Lung (tissue), 12 donors: ENCODE measurements around the gene UBE2J1. TPM values are rescaled to one million over a fixed set of nuclear protein-coding genes. Genes with fewer than 3 reads are reported as not detected.
A peak's percentile ranks its signal among the peaks of the same experiment; 100 is the strongest.

ENCODE experiments used
- ATAC-seq: fragments of 200-7000 bp; cut with Tn5 transposase; one replicate; pipeline ENCODE4 v1.9.1; 2020; ENCODE audit warnings: moderate number of reproducible peaks; ENCODE audit not compliant: insufficient read depth, low FRiP score
- DNase-seq, 3 donors: peaks; one replicate each; pipeline ENCODE4 v3.0.0-alpha.2; 2013 to 2017
- H3K27ac ChIP-seq, 2 donors: one replicate each; pipeline ENCODE4 v1.5.1; 2013; ENCODE audit warnings: mild to moderate bottlenecking in 2 of 2, moderate library complexity in 2 of 2, control low read depth in 1 of 2, inconsistent platforms in 1 of 2, low read depth in 1 of 2, low read length in 1 of 2
- H3K27me3 ChIP-seq, 3 donors: one replicate each; pipeline ENCODE4 v1.5.1; 2013; ENCODE audit warnings: low read length in 2 of 3; ENCODE audit not compliant: control insufficient read depth in 3 of 3, insufficient read depth in 3 of 3
- H3K36me3 ChIP-seq, 4 donors: one replicate each; pipeline ENCODE4 v1.5.1; 2013; ENCODE audit warnings: low read length in 4 of 4, mild to moderate bottlenecking in 1 of 4, moderate library complexity in 1 of 4; ENCODE audit not compliant: control insufficient read depth in 4 of 4, insufficient read depth in 4 of 4
- H3K4me1 ChIP-seq, 5 donors: one replicate each; pipeline ENCODE4 v1.5.1; 2013; ENCODE audit warnings: low read length in 5 of 5, mild to moderate bottlenecking in 2 of 5, moderate library complexity in 1 of 5; ENCODE audit not compliant: control insufficient read depth in 5 of 5, insufficient read depth in 5 of 5
- H3K4me3 ChIP-seq: one replicate; pipeline ENCODE4 v1.5.1; 2013; ENCODE audit warnings: mild to moderate bottlenecking, control low read depth, moderate library complexity
- H3K9ac ChIP-seq, 2 donors: one replicate each; pipeline ENCODE4 v1.5.1; 2013; ENCODE audit warnings: low read length in 2 of 2, control low read depth in 1 of 2; ENCODE audit not compliant: insufficient read depth in 1 of 2
- H3K9me3 ChIP-seq, 4 donors: one replicate each; pipeline ENCODE4 v1.5.1; 2013; ENCODE audit warnings: low read length in 3 of 4, mild to moderate bottlenecking in 1 of 4, moderate library complexity in 1 of 4; ENCODE audit not compliant: control insufficient read depth in 4 of 4, insufficient read depth in 3 of 4
- CTCF ChIP-seq: IDR thresholded peaks from 2 replicates; pipeline ENCODE4 v1.5.1; 2012; ENCODE audit warnings: mild to moderate bottlenecking; ENCODE audit errors: control extremely low read depth, extremely low read depth
- WGBS, 2 donors: extraction: QIAGEN DNeasy Blood & Tissue Kit; methylation state at CpG; one replicate each; pipeline ENCODE4 v1.1.7; 2013; 5-methylcytosine and 5-hydroxymethylcytosine counted together
- polyA plus RNA-seq, 2 donors: library from polyadenylated mRNA; stranded (reverse); fragments of 200-250 nt; gene quantifications; one replicate each; pipeline ENCODE4 v1.2.1, GENCODE V29; 2013
- total RNA-seq, 2 donors: library from RNA; depleted of rRNA in 1 of 2; stranded (reverse); fragments of >200 nt in 1 of 2; gene quantifications; one replicate each; pipeline ENCODE4 v1.2.1, GENCODE V29; 2014 to 2021
- donor health status: control.
- donor health status: control.
- donor health status: Bipolar disorder and iron deficiency.
- donor health status: healthy.
- donor health status: DM: yes; HTN: yes; CAD: no.

UBE2J1 gene
- total and polyA plus RNA-seq, 4 donors: 24.3 to 51.0 (median 41.5) TPM

GRCh38 chr6:89315249-89315885 lies 37.2 kb downstream of the UBE2J1 start, which contains the start of gene GABRR2:
GABRR2 (minus strand) TSS chr6:89315299; CDS start chr6:89315165, 134 bp downstream.
- H3K9ac ChIP-seq: no peak within 1 kb of the TSS
- no peak for TF ChIP-seq CTCF
- peaks cover 3 to 18% (median 9%) of the 10 kb centered on the region in 5 donors for H3K4me1 ChIP-seq
- no peak within 1 kb of the TSS for H3K4me3 ChIP-seq
- peaks cover 0 to 5% (median 0%) of the 10 kb centered on the region in 4 donors for H3K36me3 ChIP-seq
- WGBS, 2 donors: 88 to 94% methylated on average over 6 of the region's 6 CpGs
- H3K9me3 ChIP-seq: no peaks in the 10 kb centered on the region
- no peaks in the 10 kb centered on the region for H3K27me3 ChIP-seq
- no peak within 1 kb of the TSS for H3K27ac ChIP-seq
- DNase-seq (no peak), ATAC-seq (no peak)

GRCh38 chr6:89314692-89315091 lies 37.8 kb downstream of the UBE2J1 start:
- no peak overlapping the region for H3K27ac ChIP-seq
- no peak overlapping the region for H3K4me3 ChIP-seq
- ATAC-seq: no peak
- H3K27me3 ChIP-seq: no peaks in the 10 kb centered on the region
- no peak overlapping the region for H3K9ac ChIP-seq
- peaks cover 0 to 5% (median 0%) of the 10 kb centered on the region in 4 donors for H3K36me3 ChIP-seq
- no peak for DNase-seq
- no peaks in the 10 kb centered on the region for H3K9me3 ChIP-seq
- no peak for TF ChIP-seq CTCF
- 91 to 97% methylated on average over 7 of the region's 7 CpGs for WGBS, 2 donors
- H3K4me1 ChIP-seq: peaks cover 3 to 18% (median 9%) of the 10 kb centered on the region in 5 donors

GRCh38 chr6:89313006-89313405 lies 39.5 kb downstream of the UBE2J1 start:
- H3K4me3 ChIP-seq: no peak overlapping the region
- H3K27ac ChIP-seq: peak overlapping the region; percentile 14 to 42
- no peak for ATAC-seq
- peak; percentile 32 to 91 (median 86) for DNase-seq
- WGBS, 2 donors: 53 to 61% methylated on average over 1 of the region's 1 CpG
- H3K9ac ChIP-seq: no peak overlapping the region
- H3K36me3 ChIP-seq: peaks cover 0 to 5% (median 0%) of the 10 kb centered on the region in 4 donors
- peaks cover 3 to 18% (median 9%) of the 10 kb centered on the region in 5 donors for H3K4me1 ChIP-seq
- H3K9me3 ChIP-seq: no peaks in the 10 kb centered on the region
- no peaks in the 10 kb centered on the region for H3K27me3 ChIP-seq
- TF ChIP-seq CTCF: no peak
